ENCODE measurements around the gene MTOR. TPM values are rescaled to one million over a fixed set of nuclear protein-coding genes. Genes with fewer than 3 reads are reported as not detected.
"Not testable (repeated sequence)": the region's sequence is repeated elsewhere in the genome, so short reads cannot be mapped to it uniquely, and the experiment has no call there.

MTOR gene
- 10 to 100 TPM; 37.9 to 50.5 (median 42.5) TPM for total RNA-seq
- long read RNA-seq, donor 1, full-length matches to known transcripts = 5 of 36 reads
- long read RNA-seq, donor 1, partial matches to known transcripts = 25 of 36 reads
- long read RNA-seq, donor 1, other reads (novel, unspliced or antisense) = 6 of 36 reads
- long read RNA-seq, donor 2, partial matches to known transcripts = 1 of 2 reads
- long read RNA-seq, donor 2, other reads (novel, unspliced or antisense) = 1 of 2 reads

- Histone ChIP-seq H3K4me3 (peak within 1 kb of the TSS; percentile 97), H3K4me1 (ENCODE audit: low read depth) (peaks cover 6% of the 10 kb centered on the region), H3K36me3 (ENCODE audit: low read depth) (peaks cover 4% of the 10 kb centered on the region), H3K9me3 (no peaks in the 10 kb centered on the region)
- TF ChIP-seq, protein P1, sequence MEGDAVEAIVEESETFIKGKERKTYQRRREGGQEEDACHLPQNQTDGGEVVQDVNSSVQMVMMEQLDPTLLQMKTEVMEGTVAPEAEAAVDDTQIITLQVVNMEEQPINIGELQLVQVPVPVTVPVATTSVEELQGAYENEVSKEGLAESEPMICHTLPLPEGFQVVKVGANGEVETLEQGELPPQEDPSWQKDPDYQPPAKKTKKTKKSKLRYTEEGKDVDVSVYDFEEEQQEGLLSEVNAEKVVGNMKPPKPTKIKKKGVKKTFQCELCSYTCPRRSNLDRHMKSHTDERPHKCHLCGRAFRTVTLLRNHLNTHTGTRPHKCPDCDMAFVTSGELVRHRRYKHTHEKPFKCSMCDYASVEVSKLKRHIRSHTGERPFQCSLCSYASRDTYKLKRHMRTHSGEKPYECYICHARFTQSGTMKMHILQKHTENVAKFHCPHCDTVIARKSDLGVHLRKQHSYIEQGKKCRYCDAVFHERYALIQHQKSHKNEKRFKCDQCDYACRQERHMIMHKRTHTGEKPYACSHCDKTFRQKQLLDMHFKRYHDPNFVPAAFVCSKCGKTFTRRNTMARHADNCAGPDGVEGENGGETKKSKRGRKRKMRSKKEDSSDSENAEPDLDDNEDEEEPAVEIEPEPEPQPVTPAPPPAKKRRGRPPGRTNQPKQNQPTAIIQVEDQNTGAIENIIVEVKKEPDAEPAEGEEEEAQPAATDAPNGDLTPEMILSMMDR (IDR thresholded peaks at IDR 0.05) = no peak
- intact Hi-C loops (cut with DNase I, micrococcal nuclease) = no loop called here
- peak; percentile 97 to 99 (median 98) for DNase-seq
- ATAC-seq = peak; percentile 100
Measured at GRCh38 chr1:11262171-11263049, at the start of gene MTOR. Gene MTOR (minus strand): TSS chr1:11262551. CDS start chr1:11259409, 3,142 bp downstream.

DNA sequence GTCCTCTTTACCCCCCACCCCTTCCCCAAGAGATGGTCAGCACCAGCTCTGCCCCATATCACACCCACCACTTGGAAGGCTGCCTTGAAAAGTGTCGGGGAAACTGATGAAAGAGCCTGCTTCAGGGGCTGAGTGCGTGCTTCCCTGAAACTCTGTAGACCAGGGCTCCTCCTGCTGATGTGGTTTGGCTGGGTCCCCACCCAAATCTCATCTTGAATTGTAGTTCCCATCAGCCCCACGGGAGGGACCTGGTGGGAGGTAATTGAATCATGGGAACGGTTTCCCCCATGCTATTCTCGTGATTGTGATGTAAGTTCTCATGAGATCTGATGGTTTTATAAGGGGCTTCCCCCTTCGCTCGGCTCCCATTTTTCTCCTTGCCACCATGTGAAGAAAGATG lies 47.0 kb upstream of the MTOR start:
- no peaks in the 10 kb centered on the region for H3K9me3 ChIP-seq
- ATAC-seq = no peak
- intact Hi-C loops (cut with DNase I, micrococcal nuclease) = no loop called here
- no peaks in the 10 kb centered on the region for H3K36me3 ChIP-seq (ENCODE audit: low read depth)
- no peaks in the 10 kb centered on the region for H3K4me1 ChIP-seq (ENCODE audit: low read depth)
- TF ChIP-seq, protein P1 (IDR thresholded peaks at IDR 0.05) = no peak
- no peak for DNase-seq
- no peak overlapping the region for H3K4me3 ChIP-seq

DNA sequence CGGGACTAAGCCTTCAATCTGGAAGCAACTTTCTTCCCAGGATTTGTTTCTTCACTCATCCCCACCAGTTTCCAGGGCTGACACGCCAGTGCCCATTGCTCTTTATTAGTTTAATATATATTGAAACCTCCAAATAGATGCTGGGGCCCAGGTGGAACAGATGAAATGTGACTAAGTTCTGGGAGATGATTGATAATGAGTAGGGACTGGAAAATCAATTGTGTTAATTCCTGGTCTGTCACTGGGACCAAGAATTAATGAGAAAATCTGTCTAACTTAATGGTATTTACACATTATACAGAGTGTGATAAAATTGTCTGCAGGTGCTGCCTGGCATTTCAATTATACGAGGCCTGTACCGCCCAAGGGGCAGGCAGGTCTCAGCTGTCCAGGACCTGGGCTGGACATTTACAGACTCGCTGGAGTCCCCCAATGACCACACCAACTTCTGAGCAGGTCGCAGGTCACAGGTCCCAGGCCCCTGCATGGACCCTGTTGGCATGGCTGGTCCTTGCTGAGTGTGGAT lies 46.4 kb upstream of the MTOR start:
- ATAC-seq (no peak), DNase-seq (no peak)
- Histone ChIP-seq H3K9me3 (no peaks in the 10 kb centered on the region), H3K4me1 (ENCODE audit: low read depth) (no peaks in the 10 kb centered on the region), H3K36me3 (ENCODE audit: low read depth) (no peaks in the 10 kb centered on the region), H3K4me3 (no peak overlapping the region)
- intact Hi-C loops (cut with DNase I, micrococcal nuclease) = no loop called here
- TF ChIP-seq, protein P1 (IDR thresholded peaks at IDR 0.05) = no peak

DNA sequence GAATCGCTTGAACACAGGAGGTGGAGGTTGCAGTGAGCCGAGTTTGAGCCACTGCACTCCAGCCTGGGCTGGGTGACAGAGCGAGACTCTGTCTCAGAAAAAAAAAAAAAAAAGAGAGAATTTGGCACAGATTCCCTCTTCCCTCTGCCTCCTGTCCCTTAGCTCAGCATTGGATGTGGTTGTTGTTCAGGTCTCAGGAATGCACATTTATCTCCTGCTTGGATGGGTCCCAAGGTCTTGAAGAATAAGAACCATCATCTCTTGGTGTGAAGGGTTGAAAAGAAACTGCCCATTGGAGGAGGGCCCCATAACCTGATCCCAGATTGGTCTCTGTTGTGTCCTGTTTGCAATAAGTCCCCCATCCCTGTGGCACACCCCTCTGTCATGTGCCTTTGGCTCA lies 45.5 kb upstream of the MTOR start:
- TF ChIP-seq, protein P1 (IDR thresholded peaks at IDR 0.05) = no peak
- ATAC-seq (no peak), DNase-seq (no peak)
- no peaks in the 10 kb centered on the region for H3K36me3 ChIP-seq (ENCODE audit: low read depth)
- H3K4me3 ChIP-seq = no peak overlapping the region
- H3K4me1 ChIP-seq (ENCODE audit: low read depth) = no peaks in the 10 kb centered on the region
- H3K9me3 ChIP-seq = no peaks in the 10 kb centered on the region
- intact Hi-C loops (cut with DNase I, micrococcal nuclease) = no loop called here

- H3K36me3 ChIP-seq (ENCODE audit: low read depth); DNase-seq; ATAC-seq; H3K9me3 ChIP-seq; intact Hi-C loops (cut with DNase I, micrococcal nuclease); H3K4me1 ChIP-seq (ENCODE audit: low read depth); H3K4me3 ChIP-seq: not testable (repeated sequence)
Measured at GRCh38 chr1:11305516-11305915, 43.2 kb upstream of the MTOR start.

GRCh38 chr1:11302366-11302765 lies 40.0 kb upstream of the MTOR start:
- TF ChIP-seq, protein P1 (IDR thresholded peaks at IDR 0.05) = no peak
- DNase-seq = no peak
- no peak for ATAC-seq
- no peaks in the 10 kb centered on the region for H3K36me3 ChIP-seq (ENCODE audit: low read depth)
- H3K4me1 ChIP-seq (ENCODE audit: low read depth) = no peaks in the 10 kb centered on the region
- intact Hi-C loops (cut with DNase I, micrococcal nuclease) = no loop called here
- H3K4me3 ChIP-seq = no peak overlapping the region
- H3K9me3 ChIP-seq = no peaks in the 10 kb centered on the region

Data from mucosa of descending colon (tissue), 3 donors.